Upper lobe of right lung (tissue), 1 donor: ENCODE measurements around the gene F13A1. TPM values are rescaled to one million over a fixed set of nuclear protein-coding genes. Genes with fewer than 3 reads are reported as not detected.

Source experiments
- ATAC-seq: fragments of 200-7000 bp; cut with Tn5 transposase; one replicate; pipeline ENCODE4 v1.9.1; 2020; ENCODE audit warnings: mild to moderate bottlenecking, moderate library complexity
- DNase-seq: peaks from one replicate; pipeline ENCODE4 v3.0.0-alpha.2; 2020
- H3K27ac ChIP-seq: fragments of 200-600 bp; one replicate; pipeline ENCODE4 v1.8.0; 2022
- H3K27me3 ChIP-seq: fragments of 200-600 bp; one replicate; pipeline ENCODE4 v1.8.0; 2022; ENCODE audit warnings: mild to moderate bottlenecking
- H3K36me3 ChIP-seq: fragments of 200-600 bp; one replicate; pipeline ENCODE4 v1.8.0; 2022
- H3K4me1 ChIP-seq: fragments of 200-600 bp; one replicate; pipeline ENCODE4 v1.8.0; 2022
- H3K4me3 ChIP-seq: fragments of 200-600 bp; one replicate; pipeline ENCODE4 v1.8.0; 2022; ENCODE audit warnings: mild to moderate bottlenecking
- H3K9me3 ChIP-seq: fragments of 200-600 bp; one replicate; pipeline ENCODE4 v1.8.0; 2022
- CTCF ChIP-seq: fragments of 200-600 bp; IDR thresholded peaks from one replicate; pipeline ENCODE4 v1.8.0; 2022; ENCODE audit warnings: antibody characterized with exemption
- intact Hi-C: fragments of 100-400 bp; cut with DNase I; formaldehyde crosslinking; loops from one replicate; pipeline ENCODE4 v1.11.0; 2022
- total RNA-seq: library from RNA; stranded (reverse); fragmentation: NEBNext Ultra II Directional; extraction: Animal tissue kit (Norgen Biotek cat#: 25700); gene quantifications from one replicate; pipeline ENCODE4 v1.2.1, GENCODE V29; 2021
- donor health status: DM: no; HTN: yes; CAD: no; lungs with severe emphysema.

Gene F13A1
- total RNA-seq, 1 donor from 2014 or later = 94.5 TPM

DNA sequence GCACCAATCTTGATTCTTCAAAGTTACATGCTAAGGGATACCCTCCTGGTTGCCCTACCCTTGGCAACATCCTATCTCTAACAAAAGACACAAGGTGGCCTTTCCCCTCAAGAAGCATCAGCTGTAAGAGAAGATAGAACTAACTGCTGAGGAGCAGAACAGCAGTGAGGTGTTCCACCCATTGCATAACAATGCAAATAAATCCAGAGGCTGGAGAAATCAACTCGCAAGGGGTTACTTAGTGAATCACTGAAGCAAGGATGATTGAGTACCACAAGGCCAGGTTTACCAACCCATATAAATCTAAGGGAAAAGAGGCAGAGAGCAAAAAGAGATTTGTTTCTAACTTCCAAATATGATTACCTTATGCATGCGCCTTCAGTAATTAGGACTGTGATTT, 36.7 kb downstream of the F13A1 start:
- Histone ChIP-seq H3K27ac (no peak overlapping the region), H3K4me3 (no peak overlapping the region), H3K9me3 (no peaks in the 10 kb centered on the region), H3K27me3 (no peaks in the 10 kb centered on the region), H3K4me1 (no peaks in the 10 kb centered on the region), H3K36me3 (no peaks in the 10 kb centered on the region)
- no peak for TF ChIP-seq CTCF
- ATAC-seq = no peak
- DNase-seq = no peak
- intact Hi-C loops = no loop called here

GRCh38 chr6:6282716-6283115, 37.7 kb downstream of the F13A1 start:
- no peaks in the 10 kb centered on the region for H3K9me3 ChIP-seq
- no peaks in the 10 kb centered on the region for H3K4me1 ChIP-seq
- no peak for ATAC-seq
- no peak overlapping the region for H3K4me3 ChIP-seq
- no peak overlapping the region for H3K27ac ChIP-seq
- H3K36me3 ChIP-seq = no peaks in the 10 kb centered on the region
- H3K27me3 ChIP-seq = no peaks in the 10 kb centered on the region
- intact Hi-C loops = no loop called here
- DNase-seq = no peak
- TF ChIP-seq CTCF = no peak

GRCh38 chr6:6277413-6277812, 43.0 kb downstream of the F13A1 start:
- Histone ChIP-seq H3K9me3 (no peaks in the 10 kb centered on the region), H3K4me1 (no peaks in the 10 kb centered on the region)
- intact Hi-C loops = no loop called here

GRCh38 chr6:6270948-6271535, 49.4 kb downstream of the F13A1 start:
- no peak for DNase-seq
- intact Hi-C loops = no loop called here
- H3K4me1 ChIP-seq = no peaks in the 10 kb centered on the region
- no peak overlapping the region for H3K4me3 ChIP-seq
- H3K36me3 ChIP-seq = no peaks in the 10 kb centered on the region
- ATAC-seq = no peak
- H3K27ac ChIP-seq = no peak overlapping the region
- no peaks in the 10 kb centered on the region for H3K27me3 ChIP-seq
- no peaks in the 10 kb centered on the region for H3K9me3 ChIP-seq
- TF ChIP-seq CTCF = no peak

More at GRCh38 chr6:6277413-6277812, 43.0 kb downstream of the F13A1 start:
- Histone ChIP-seq H3K27me3 (no peaks in the 10 kb centered on the region), H3K36me3 (no peaks in the 10 kb centered on the region), H3K4me3 (no peak overlapping the region), H3K27ac (no peak overlapping the region)
- DNase-seq = no peak
- ATAC-seq = no peak
- no peak for TF ChIP-seq CTCF

GRCh38 chr6:6260196-6260722, 60.2 kb downstream of the F13A1 start:
- DNase-seq = no peak
- Histone ChIP-seq H3K36me3 (no peaks in the 10 kb centered on the region), H3K27ac (no peak overlapping the region), H3K9me3 (no peaks in the 10 kb centered on the region), H3K27me3 (no peaks in the 10 kb centered on the region), H3K4me3 (no peak overlapping the region), H3K4me1 (no peaks in the 10 kb centered on the region)
- no peak for TF ChIP-seq CTCF
- intact Hi-C loops = no loop called here
- no peak for ATAC-seq

GRCh38 chr6:6256886-6257285, 63.6 kb downstream of the F13A1 start:
- H3K4me1 ChIP-seq = no peaks in the 10 kb centered on the region
- DNase-seq (no peak), ATAC-seq (no peak)
- H3K27me3 ChIP-seq = no peaks in the 10 kb centered on the region
- no peaks in the 10 kb centered on the region for H3K36me3 ChIP-seq
- no peak overlapping the region for H3K27ac ChIP-seq
- no peak overlapping the region for H3K4me3 ChIP-seq
- no peak for TF ChIP-seq CTCF
- intact Hi-C loops = no loop called here
- no peaks in the 10 kb centered on the region for H3K9me3 ChIP-seq
